ENCODE results near the gene GFOD1.
A peak's percentile ranks its signal among the peaks of the same experiment; 100 is the strongest.
"Not testable (repeated sequence)": the region's sequence is repeated elsewhere in the genome, so short reads cannot be mapped to it uniquely, and the experiment has no call there.

Gene GFOD1

DNA sequence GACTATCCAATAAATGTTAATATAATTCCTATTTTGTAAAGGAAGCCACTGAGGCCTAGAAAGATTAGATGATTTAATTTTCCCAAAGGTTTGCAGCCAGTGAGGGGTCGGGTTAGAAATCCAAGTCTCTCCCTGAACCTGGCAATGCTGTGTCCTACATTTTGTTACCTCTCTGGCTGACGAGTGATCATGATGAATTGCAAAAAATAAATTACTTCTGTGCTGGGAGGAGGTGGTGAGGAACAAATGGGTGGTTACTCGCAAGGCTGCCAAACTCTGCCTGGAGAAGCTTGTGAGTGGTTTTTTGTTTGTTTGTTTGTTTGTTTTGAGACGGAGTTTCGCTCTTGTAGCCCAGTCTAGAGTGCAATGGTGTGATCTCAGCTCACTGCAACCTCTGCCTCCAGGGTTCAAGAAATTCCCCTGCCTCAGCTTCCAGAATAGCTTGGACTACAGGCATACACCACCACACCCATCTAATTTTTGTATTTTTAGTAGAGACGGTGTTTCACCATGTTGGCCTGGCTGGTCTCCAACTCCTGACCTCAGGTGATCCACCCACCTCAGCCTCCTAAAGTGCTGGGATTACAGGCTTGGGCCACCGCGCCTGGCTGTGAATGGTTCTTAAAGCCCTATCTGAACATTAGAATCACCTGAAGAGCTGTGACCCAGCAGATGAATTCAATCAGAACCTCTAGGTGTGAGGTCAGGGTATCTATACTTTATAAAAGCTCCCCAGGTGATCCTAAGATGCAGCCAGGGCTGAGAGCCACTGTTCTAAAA is 138.9 kb downstream of the GFOD1 start:
- no peak for DNase-seq

DNA sequence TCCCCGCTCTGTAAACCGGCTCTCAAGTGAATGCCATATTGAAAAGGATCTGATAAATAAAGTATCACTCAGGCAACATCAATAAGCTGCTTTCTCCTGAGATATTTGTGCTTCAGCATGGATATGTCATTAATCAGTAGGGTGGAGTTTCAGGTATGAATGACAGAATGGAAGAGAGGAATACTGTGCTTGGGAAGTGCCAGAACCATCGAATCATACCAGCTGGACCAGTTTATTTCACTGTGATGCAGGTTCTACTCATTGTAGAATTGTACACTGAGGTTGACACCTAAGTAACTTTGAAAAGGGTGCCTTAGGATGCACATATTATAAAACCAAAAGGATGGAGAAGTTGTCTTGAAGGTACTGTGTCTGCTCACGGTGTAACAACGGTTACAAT is 141.2 kb downstream of the GFOD1 start:
- no peak for DNase-seq

- no peak for DNase-seq
Observed at GRCh38 chr6:13342414-13343019, 144.9 kb downstream of the GFOD1 start.

DNA sequence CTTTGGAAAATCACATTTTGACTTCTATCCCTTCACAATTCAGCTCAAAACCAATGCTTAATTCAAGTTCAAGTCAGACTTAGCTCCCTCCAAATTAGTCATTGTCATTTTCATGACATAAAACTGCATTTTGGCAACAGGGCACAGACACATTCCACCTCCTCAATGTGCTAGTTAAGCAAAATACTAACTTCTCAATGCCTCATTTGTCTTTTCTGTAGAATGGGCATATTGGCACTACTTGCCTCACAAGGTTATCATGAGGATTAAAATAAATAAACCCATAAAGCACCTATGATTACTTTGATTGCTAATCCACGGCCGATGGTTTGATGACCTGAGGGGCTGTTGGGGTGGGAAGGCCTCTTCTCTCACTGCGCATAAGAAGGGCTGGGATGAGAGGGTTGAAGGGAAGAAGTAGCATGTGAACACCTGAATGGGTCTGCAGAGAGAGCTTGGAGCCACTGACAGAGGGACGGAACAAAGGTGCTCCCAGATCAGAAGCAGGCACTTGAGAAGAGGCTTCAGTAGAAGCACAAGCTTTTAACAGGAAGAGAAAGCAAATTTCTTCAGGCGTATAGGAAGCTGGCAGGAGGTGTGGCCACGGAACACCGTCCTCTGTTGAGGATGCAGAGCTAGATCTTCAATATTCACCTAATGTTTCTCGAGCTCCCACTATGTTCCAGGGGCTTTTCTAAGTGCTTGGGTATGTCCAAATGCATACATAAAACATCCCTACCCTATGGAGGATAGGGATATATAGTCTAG is 147.4 kb downstream of the GFOD1 start:
- no peak for DNase-seq

- DNase-seq = no peak
Observed at GRCh38 chr6:13338038-13338437, 149.4 kb downstream of the GFOD1 start.

DNA sequence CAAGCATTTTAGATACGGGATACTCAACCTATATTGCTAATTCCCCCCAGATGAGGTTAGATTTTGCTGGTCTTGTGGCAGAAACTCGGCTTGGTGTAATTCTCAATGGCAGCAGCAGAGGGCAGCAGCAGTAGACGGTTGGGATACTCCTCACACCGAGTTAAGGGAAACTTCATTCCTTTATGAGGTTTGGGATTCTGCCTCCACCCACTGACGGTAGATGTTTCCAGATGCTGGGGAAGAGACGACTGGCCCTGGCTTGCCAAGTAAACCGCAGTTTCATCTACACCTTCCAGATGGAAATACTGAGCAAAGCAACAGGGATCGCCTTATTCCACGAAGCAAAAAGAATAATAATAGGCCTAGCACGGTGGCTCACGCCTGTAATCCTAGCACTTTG is 150.8 kb downstream of the GFOD1 start:
- DNase-seq = peak; percentile 89

GRCh38 chr6:13334953-13335352 is 152.4 kb downstream of the GFOD1 start:
- DNase-seq = no peak

GRCh38 chr6:13332349-13332706 is 155.1 kb downstream of the GFOD1 start:
- no peak for DNase-seq

DNA sequence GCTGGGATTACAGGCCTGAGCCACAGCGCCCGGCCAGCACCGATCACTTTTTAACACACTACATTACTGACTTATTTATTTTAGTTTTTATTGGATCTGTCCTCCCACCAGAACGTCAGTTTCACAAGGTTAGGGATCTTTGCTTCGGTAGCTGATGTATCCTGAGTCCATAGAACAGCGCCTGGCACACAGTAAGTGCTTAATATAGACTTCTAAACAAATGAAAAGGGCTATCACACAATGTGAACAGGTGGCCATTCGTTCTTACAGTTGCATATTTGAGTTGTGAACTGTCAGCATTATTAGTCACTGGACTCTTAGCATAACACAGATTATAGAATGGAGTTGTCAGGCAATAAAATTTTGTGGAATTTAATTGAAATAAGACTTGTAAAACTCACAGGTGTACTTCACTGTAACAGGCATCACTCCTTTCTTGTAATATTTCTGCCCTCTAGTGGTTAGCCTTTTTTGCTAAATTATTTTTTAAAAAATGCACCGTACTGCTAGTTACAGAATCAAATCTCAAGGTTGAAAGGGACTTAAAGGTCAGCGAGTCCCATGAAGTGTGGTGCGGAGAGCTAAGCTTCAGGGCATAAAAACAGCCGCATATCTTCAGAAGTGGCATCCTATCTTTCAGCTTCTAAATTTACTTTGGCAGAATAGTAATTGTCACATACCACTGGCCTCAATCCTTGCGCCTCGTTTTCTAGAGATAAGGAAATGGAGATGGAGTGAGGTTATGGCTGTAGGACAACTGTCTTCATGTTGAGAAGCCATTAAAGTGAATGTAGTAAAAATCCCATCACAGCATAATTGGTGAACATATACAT is 155.7 kb downstream of the GFOD1 start:
- DNase-seq = no peak

DNA sequence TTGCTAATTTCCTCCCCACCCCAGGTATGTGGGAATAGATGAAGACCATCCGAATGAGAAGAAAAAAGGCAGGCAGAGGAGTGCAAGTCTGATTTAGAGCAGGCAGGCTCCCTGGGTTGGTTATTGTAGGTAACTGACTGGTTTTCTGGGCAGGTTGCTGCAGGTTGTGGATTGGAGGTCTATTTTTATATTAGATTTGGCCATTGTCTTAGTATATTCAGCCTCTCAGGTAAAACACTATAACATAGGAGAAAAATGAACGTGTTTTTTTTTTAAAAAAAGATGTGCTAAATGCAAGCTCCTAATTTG is 158.6 kb downstream of the GFOD1 start:
- no peak for DNase-seq

DNA sequence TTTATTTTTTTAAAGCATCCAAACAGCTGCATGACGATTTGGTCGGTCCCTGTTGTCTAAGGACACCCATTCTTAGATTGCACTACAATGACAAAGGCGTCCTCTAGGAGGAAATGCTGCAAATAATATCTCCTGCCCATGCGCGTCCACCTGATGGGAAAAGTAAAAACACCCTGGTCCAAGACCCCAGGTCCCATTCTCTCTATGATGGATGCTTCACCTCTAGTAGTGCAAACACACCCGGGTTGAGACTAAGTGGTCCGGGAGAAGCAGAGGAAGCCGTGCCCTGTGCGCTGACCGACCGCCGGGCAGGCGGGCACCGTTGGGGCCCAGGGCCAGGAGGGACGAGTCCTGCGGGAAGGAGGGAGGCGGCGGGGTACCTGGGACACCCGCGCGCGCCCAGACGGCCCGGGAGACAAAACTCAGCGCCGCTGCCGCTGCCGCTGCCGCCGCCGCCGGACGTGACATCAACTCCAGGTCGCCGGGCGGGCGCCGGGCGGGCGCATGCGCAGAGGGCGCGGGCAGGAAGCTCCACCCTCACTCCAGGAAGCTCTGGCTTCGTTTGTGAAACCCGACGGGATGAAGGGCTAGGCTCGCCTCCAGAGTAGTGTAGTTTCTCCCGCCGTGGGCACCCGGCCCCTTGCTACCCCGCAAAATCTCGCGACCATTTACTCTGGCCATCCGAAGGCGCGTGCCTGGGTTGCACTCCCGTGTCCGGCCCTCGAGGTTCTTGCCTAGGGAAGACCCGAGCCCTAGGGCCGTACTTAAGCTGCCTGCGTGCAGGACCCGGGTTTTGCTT is 159.1 kb downstream of the GFOD1 start, which contains the start of gene TBC1D7:
TBC1D7 (minus strand) TSS at position 462 of the 799 bp plus-strand sequence. CDS start 1,639 bp downstream, outside the sequence.
- peak; percentile 96 for DNase-seq

- DNase-seq = no peak
Observed at GRCh38 chr6:13327691-13328075, 159.7 kb downstream of the GFOD1 start.

DNA sequence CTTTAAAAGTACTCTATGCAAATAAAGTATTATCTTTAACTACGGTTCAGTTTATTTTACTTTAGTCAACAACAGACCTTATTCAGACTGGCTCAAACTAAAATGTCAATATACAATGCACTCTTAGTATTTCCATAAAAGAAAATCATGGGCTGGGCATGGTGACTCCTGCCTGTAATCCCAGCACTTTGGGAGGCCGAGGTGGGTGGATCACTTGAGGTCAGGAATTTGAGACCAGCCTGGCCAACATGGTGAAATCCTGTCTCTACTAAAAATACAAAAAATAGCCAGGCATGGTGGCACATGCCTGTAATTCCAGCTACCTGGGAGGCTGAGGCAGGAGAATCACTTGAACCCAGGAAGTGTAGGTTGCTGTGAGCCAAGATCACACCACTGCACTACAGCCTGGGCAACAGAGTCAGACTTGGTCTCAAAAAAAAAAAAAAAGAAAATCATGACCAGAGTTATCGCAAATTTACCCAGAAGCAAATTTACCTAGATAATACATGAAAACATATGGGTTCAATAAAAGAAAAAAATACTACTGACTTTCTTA is 161.3 kb downstream of the GFOD1 start:
- not testable (repeated sequence) for DNase-seq

DNA sequence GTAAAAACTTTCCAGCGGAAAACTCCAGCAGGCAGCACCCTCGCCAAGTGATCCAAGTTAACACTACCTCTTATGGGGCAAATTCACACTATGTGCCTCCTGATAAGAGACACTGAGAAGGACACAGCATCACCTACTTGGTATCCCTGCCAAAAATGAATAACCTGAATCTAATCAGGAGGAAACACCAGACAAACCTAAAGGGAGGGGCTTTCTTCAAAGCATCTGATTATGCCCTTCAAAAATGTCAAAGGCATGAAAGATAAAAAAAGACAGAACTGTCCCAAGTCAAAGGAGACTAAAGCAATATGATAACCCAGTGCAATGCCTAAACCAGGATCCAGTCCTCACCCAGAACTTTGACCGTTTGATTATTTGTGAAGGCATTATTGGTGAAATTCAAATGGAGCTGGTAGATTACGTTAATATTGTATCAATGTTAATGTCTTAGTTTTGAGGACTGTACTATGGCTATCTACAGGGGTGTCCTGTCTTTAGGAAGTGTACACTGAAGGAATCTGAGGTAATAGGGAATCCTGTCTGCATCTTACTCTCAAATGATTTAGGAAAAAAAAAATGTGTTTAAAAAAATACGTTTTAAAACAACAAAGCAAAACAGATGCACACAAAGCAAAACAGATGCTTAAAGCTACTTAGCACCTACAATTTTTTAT is 167.4 kb downstream of the GFOD1 start:
- DNase-seq = no peak

- DNase-seq = no peak
Observed at GRCh38 chr6:13318821-13319220, 168.6 kb downstream of the GFOD1 start.

GRCh38 chr6:13315896-13316295 is 171.5 kb downstream of the GFOD1 start:
- DNase-seq = no peak

DNA sequence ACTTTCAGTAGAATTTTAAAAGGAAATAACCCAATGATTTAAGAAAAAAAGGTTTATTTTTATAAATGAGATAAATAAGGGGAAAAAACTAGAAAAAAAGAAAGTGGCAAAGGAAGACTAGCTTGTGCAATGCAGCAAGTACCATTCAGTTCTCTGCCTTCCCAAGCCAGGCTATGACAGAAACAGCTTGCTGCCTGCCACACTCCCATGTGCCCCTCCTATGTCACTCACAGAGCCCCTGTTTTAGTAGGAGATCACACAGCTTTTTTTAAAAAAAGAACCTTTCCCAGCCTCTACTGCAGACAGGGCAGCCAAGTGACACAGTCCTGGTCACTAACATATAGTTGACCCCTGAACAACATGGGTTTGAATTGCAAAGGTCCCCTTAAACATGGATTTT is 172.6 kb downstream of the GFOD1 start:
- no peak for DNase-seq

- no peak for DNase-seq
Observed at GRCh38 chr6:13311155-13311554, 176.2 kb downstream of the GFOD1 start.

DNA sequence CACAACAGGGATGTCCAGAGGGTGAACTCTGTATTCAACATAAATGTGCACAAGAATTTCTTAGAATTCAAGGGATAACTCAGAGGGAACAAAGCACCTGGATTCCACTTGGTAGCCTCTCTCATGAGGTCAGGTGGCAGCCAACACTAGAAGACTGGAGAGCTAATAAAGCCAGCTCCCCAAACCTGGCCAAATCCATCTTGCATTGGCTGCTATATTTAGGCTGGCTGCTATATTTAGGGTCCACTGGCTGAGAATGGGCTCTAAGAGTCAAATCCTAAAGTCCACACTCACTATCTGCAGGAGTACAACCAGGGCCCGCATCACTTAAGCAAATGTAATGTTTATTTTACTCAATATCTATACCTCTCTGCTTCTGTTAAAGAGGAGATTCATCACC is 179.1 kb downstream of the GFOD1 start:
- no peak for DNase-seq

All from activated CD8-positive, alpha-beta memory T cell treated with anti-CD3 and anti-CD28 coated beads for 24 hours (primary cell).